Measurements from ENCODE around the gene ANKFY1.

- TF ChIP-seq FOXM1 (IDR thresholded peaks at IDR 0.05; ENCODE audit: low read depth) = no peak
- no peak for TF ChIP-seq POLR2AphosphoS5 (IDR thresholded peaks at IDR 0.05; ENCODE audit: low read depth, low read length)
- TF ChIP-seq RAD21 (IDR thresholded peaks at IDR 0.05; ENCODE audit: low read length) = no peak
- no peak for TF ChIP-seq YY1 (IDR thresholded peaks at IDR 0.05; ENCODE audit: low read depth)
- no peak for TF ChIP-seq TAF1 (IDR thresholded peaks at IDR 0.05; ENCODE audit: borderline replicate concordance, low read depth, low read length)
- TF ChIP-seq USF2 (IDR thresholded peaks at IDR 0.05; ENCODE audit: borderline replicate concordance, low read depth, low read length) = no peak
- no peak for TF ChIP-seq GATA2 (CRISPR knock-in tag; IDR thresholded peaks at IDR 0.05)
- TF ChIP-seq RXRA (IDR thresholded peaks at IDR 0.05; ENCODE audit: borderline replicate concordance, low read depth) = no peak
Observed at GRCh38 chr17:4116516-4116915, 147.3 kb downstream of the ANKFY1 start.

All from SK-N-SH (cell line).